ENCODE results near the gene KCNMA1.

Gene KCNMA1

GRCh38 chr10:77036276-77036675 lies 601.3 kb downstream of the KCNMA1 start:
- no peak for DNase-seq (ENCODE audit: low read depth)

GRCh38 chr10:77034795-77035194 lies 602.8 kb downstream of the KCNMA1 start:
- no peak for DNase-seq (ENCODE audit: low read depth)

GRCh38 chr10:77034240-77034639 lies 603.4 kb downstream of the KCNMA1 start:
- no peak for DNase-seq (ENCODE audit: low read depth)

- no peak for DNase-seq (ENCODE audit: low read depth)
These were observed 605.4 kb downstream of the KCNMA1 start for GRCh38 chr10:77032188-77032570.

- DNase-seq (ENCODE audit: low read depth): no peak
These were observed 605.9 kb downstream of the KCNMA1 start for GRCh38 chr10:77031531-77032187.

- no peak for DNase-seq (ENCODE audit: low read depth)
These were observed 606.6 kb downstream of the KCNMA1 start for GRCh38 chr10:77030974-77031373.

GRCh38 chr10:77029777-77030717 lies 607.6 kb downstream of the KCNMA1 start:
- no peak for DNase-seq (ENCODE audit: low read depth)

GRCh38 chr10:77028042-77028441 lies 609.6 kb downstream of the KCNMA1 start:
- no peak for DNase-seq (ENCODE audit: low read depth)

GRCh38 chr10:77027576-77027975 lies 610.0 kb downstream of the KCNMA1 start:
- no peak for DNase-seq (ENCODE audit: low read depth)

GRCh38 chr10:77027141-77027540 lies 610.5 kb downstream of the KCNMA1 start:
- no peak for DNase-seq (ENCODE audit: low read depth)

- DNase-seq (ENCODE audit: low read depth): no peak
These were observed 611.5 kb downstream of the KCNMA1 start for GRCh38 chr10:77026148-77026547.

GRCh38 chr10:77024461-77024860 lies 613.1 kb downstream of the KCNMA1 start:
- peak; percentile 21 for DNase-seq (ENCODE audit: low read depth)

GRCh38 chr10:77023396-77023795 lies 614.2 kb downstream of the KCNMA1 start:
- DNase-seq (ENCODE audit: low read depth): no peak

- no peak for DNase-seq (ENCODE audit: low read depth)
These were observed 614.9 kb downstream of the KCNMA1 start for GRCh38 chr10:77022671-77023070.

- DNase-seq (ENCODE audit: low read depth): no peak
These were observed 615.6 kb downstream of the KCNMA1 start for GRCh38 chr10:77021966-77022490.

- DNase-seq (ENCODE audit: low read depth): no peak
These were observed 617.1 kb downstream of the KCNMA1 start for GRCh38 chr10:77020426-77021040.

- no peak for DNase-seq (ENCODE audit: low read depth)
These were observed 620.8 kb downstream of the KCNMA1 start for GRCh38 chr10:77016855-77017254.

- peak; percentile 64 for DNase-seq (ENCODE audit: low read depth)
These were observed 621.3 kb downstream of the KCNMA1 start for GRCh38 chr10:77016278-77016815.

GRCh38 chr10:77015360-77015759 lies 622.2 kb downstream of the KCNMA1 start:
- no peak for DNase-seq (ENCODE audit: low read depth)

- DNase-seq (ENCODE audit: low read depth): no peak
These were observed 624.7 kb downstream of the KCNMA1 start for GRCh38 chr10:77012812-77013500.
